OCI-LY3 (cell line): Measurements from ENCODE around the gene TMPRSS2.

Experiments used
- H2AFZ ChIP-seq: fragments of 200-600, 300-600 bp; shearing (Covaris generic); 2 replicates; pipeline ENCODE4 v1.6.0; 2014; ENCODE audit warnings: antibody characterized with exemption, low read depth, low read length
- H3K27ac ChIP-seq: fragments of 200-600, 300-600 bp; sonication (generic); 2 replicates; pipeline ENCODE4 v1.5.1; 2014; ENCODE audit warnings: mild to moderate bottlenecking, low read length, moderate library complexity, mixed read lengths
- H3K27me3 ChIP-seq: fragments of 200-600, 300-600 bp; sonication (generic); 2 replicates; pipeline ENCODE4 v1.6.1; 2014; ENCODE audit warnings: low read depth, low read length, mixed read lengths
- H3K36me3 ChIP-seq: fragments of 200-600, 300-600 bp; sonication (generic); replicated peaks from 2 replicates; pipeline ENCODE3; 2014; ENCODE audit warnings: low read depth, low read length, mixed read lengths
- H3K4me1 ChIP-seq: fragments of 300-600, 200-600 bp; sonication (generic); 2 replicates; pipeline ENCODE4 v1.6.1; 2014; ENCODE audit warnings: low read length, mixed read lengths
- H3K4me2 ChIP-seq: fragments of 200-600, 300-600 bp; sonication (generic); 2 replicates; pipeline ENCODE4 v1.6.1; 2014; ENCODE audit warnings: low read length, mixed read lengths
- H3K4me3 ChIP-seq: fragments of 300-600, 200-600 bp; sonication (generic); 2 replicates; pipeline ENCODE4 v1.5.1; 2014; ENCODE audit warnings: antibody characterized with exemption, mild to moderate bottlenecking, low read length, moderate library complexity
- H3K79me2 ChIP-seq: fragments of 300-600, 200-600 bp; shearing (Covaris generic); 2 replicates; pipeline ENCODE4 v1.6.1; 2014; ENCODE audit warnings: mild to moderate bottlenecking, low read length, mixed read lengths
- H3K9ac ChIP-seq: fragments of 300-600, 200-600 bp; shearing (Covaris generic); 2 replicates; pipeline ENCODE4 v1.6.0; 2014; ENCODE audit warnings: mild to moderate bottlenecking, low read length, moderate library complexity
- H3K9me3 ChIP-seq: fragments of 200-600, 300-600 bp; shearing (Covaris generic); 2 replicates; pipeline ENCODE4 v1.6.1; 2014; ENCODE audit warnings: low read length, mixed read lengths; ENCODE audit not compliant: insufficient read depth
- H4K20me1 ChIP-seq: fragments of 200-600, 300-600 bp; sonication (generic); 2 replicates; pipeline ENCODE4 v1.6.1; 2016; ENCODE audit warnings: low read length, mixed read lengths; ENCODE audit not compliant: insufficient read depth
- CTCF ChIP-seq: fragments of 200-600, 300-600 bp; sonication (generic); IDR thresholded peaks from 2 replicates; pipeline ENCODE4 v1.5.1; 2014; ENCODE audit warnings: antibody characterized with exemption, low read length, low read depth
- EZH2phosphoT487 ChIP-seq: fragments of 200-600 bp; shearing (Covaris generic); IDR thresholded peaks from 2 replicates; pipeline ENCODE4 v1.6.1; 2018; ENCODE audit warnings: antibody characterized with exemption, mixed run types, low read depth

The TMPRSS2 gene

DNA sequence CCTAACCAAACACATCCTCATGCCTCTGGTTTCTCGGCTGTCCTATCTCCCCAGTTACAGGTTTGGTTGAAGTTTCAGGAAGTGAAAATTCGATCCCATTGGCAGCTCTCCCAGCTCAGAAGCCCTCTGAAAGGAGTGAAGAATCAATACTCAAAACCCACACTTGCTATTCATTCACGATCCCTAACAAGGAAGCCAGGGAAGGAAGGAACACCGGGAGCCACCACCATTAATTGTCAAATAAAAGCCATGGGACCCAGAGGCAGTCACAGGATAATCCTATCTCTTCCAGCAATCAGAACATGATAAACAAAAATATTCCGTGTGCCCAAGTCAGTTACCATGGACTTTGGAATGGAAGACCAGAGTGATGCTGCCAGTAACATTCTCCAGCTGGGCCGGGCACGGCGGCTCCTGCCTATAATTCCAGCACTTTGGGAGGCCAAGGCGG lies 7.0 kb downstream of the TMPRSS2 start:
- no peak overlapping the region for H3K9ac ChIP-seq
- H3K4me1 ChIP-seq: no peaks in the 10 kb centered on the region
- H3K9me3 ChIP-seq: no peaks in the 10 kb centered on the region
- H4K20me1 ChIP-seq: no peaks in the 10 kb centered on the region
- H3K4me2 ChIP-seq: no peak overlapping the region
- H2AFZ ChIP-seq: no peak overlapping the region
- no peak overlapping the region for H3K27ac ChIP-seq
- TF ChIP-seq CTCF (no peak), EZH2phosphoT487 (no peak)
- no peaks in the 10 kb centered on the region for H3K79me2 ChIP-seq
- no peaks in the 10 kb centered on the region; the same call in 1 of the 2 replicates for H3K27me3 ChIP-seq
- H3K4me3 ChIP-seq: no peak overlapping the region
- no peaks in the 10 kb centered on the region for H3K36me3 ChIP-seq

GRCh38 chr21:41500363-41500762 lies 7.6 kb downstream of the TMPRSS2 start:
- no peak overlapping the region for H3K4me3 ChIP-seq
- H3K9ac ChIP-seq: no peak overlapping the region
- H2AFZ ChIP-seq: no peak overlapping the region
- no peaks in the 10 kb centered on the region for H4K20me1 ChIP-seq
- no peak overlapping the region for H3K4me2 ChIP-seq
- no peaks in the 10 kb centered on the region for H3K4me1 ChIP-seq
- H3K27ac ChIP-seq: no peak overlapping the region
- no peaks in the 10 kb centered on the region for H3K36me3 ChIP-seq
- no peaks in the 10 kb centered on the region for H3K9me3 ChIP-seq
- no peaks in the 10 kb centered on the region for H3K79me2 ChIP-seq
- TF ChIP-seq EZH2phosphoT487: no peak
- TF ChIP-seq CTCF: no peak
- no peaks in the 10 kb centered on the region; the same call in 1 of the 2 replicates for H3K27me3 ChIP-seq

DNA sequence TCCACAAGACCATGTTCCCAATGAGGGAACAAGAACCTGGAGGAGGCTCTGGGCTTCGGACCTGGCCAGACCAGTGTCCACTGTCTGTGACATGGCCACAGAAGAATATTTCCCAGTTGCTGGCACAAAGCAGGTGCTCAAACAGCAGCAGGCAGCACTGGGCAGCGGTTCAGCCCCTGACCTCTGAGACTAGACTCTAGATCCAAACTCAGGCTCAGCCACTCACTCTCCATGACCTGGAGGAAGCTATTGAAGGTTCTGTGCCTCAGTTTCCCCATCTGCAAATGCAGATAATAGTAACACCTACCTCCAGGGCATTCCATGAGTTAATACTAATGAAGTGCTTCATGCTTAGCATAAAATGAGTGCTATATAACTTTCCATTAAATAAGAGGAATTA lies 8.0 kb downstream of the TMPRSS2 start:
- H3K79me2 ChIP-seq: no peaks in the 10 kb centered on the region
- H3K4me3 ChIP-seq: no peak overlapping the region
- TF ChIP-seq EZH2phosphoT487: no peak
- TF ChIP-seq CTCF: no peak
- no peaks in the 10 kb centered on the region for H3K9me3 ChIP-seq
- no peak overlapping the region for H3K27ac ChIP-seq
- H3K27me3 ChIP-seq: no peaks in the 10 kb centered on the region; the same call in 1 of the 2 replicates
- H2AFZ ChIP-seq: no peak overlapping the region
- no peak overlapping the region for H3K9ac ChIP-seq
- no peaks in the 10 kb centered on the region for H3K36me3 ChIP-seq
- H3K4me1 ChIP-seq: no peaks in the 10 kb centered on the region
- no peaks in the 10 kb centered on the region for H4K20me1 ChIP-seq
- H3K4me2 ChIP-seq: no peak overlapping the region

DNA sequence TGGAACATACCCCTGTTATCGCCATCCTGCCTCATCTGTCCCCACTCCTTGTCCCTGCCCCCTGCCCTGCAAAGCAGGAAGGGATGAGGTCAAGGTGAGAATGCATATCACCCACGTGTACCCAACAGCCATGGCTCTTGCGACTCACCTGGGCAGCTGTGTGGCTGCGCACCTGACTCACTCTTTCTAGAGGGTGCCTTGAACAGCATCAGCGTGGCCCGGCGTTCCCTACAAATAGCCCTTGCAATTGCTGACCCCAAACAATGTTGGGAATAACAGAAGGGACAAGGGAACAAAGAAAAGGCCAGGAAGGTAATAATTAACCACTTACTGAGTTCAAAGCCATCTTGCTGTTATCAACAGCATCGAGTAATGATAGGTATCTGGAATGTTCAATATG lies 10.2 kb downstream of the TMPRSS2 start:
- H3K79me2 ChIP-seq: no peaks in the 10 kb centered on the region
- H3K36me3 ChIP-seq: no peaks in the 10 kb centered on the region
- H3K4me3 ChIP-seq: no peak overlapping the region
- TF ChIP-seq CTCF: no peak
- no peak for TF ChIP-seq EZH2phosphoT487
- H3K9ac ChIP-seq: no peak overlapping the region
- H3K9me3 ChIP-seq: no peaks in the 10 kb centered on the region
- H2AFZ ChIP-seq: no peak overlapping the region
- H4K20me1 ChIP-seq: no peaks in the 10 kb centered on the region
- no peaks in the 10 kb centered on the region for H3K4me1 ChIP-seq
- no peak overlapping the region for H3K27ac ChIP-seq
- no peak overlapping the region for H3K4me2 ChIP-seq
- no peaks in the 10 kb centered on the region; the same call in 1 of the 2 replicates for H3K27me3 ChIP-seq
